Hematopoietic multipotent progenitor cell treated with erythropoietin and hydrocortisone succinate and interleukin-3 and kit ligand, for 17 days (in vitro differentiated cells): ENCODE data around the gene PTPRN2.
"Not testable (repeated sequence)": the region's sequence is repeated elsewhere in the genome, so short reads cannot be mapped to it uniquely, and the experiment has no call there.

Experiments used
- DNase-seq: peaks from one replicate; pipeline ENCODE4 v3.0.0-alpha.2; 2015; ENCODE audit warnings: low spot score

The PTPRN2 gene

GRCh38 chr7:157601530-157601929, 986.1 kb downstream of the PTPRN2 start:
- no peak for DNase-seq

DNA sequence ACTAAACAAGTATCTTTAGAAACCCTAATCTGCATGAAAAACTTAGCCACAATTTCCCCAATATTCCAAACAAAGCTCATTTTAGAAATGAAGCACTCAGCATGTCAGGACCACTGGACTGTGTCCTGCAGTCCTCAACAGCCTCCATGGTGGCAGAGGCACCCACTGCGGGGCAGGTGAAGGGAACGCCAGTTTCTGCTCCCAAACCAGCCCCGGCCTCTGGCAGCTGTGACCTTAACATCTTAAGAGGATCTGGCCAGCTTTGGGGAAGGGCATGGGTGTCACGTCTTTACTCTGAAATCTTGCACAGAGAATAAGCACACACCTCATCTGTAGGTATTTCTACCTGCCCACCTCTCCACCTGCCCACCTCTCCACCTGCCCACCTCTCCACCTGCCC, 988.1 kb downstream of the PTPRN2 start:
- no peak for DNase-seq

GRCh38 chr7:157597562-157597961, 990.1 kb downstream of the PTPRN2 start:
- no peak for DNase-seq

DNA sequence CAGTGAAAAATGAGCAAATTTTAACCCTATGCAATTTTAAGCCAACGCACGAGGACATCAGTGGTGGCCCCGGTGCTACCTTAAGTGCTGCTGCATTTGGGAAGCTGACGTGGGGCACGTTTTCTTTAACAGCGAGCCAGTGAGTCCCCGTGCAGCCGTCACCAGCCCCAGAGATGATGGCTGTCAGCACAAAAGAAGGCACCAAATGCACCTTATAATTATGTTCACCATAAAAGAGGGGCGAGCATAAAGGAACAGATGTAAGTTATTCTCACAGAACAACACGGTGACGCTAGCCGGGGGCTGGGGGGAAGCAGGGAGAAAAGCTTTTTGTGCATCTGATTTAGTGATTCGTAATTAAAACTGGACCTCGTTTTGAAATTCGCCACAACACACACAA, 990.7 kb downstream of the PTPRN2 start:
- DNase-seq: no peak

DNA sequence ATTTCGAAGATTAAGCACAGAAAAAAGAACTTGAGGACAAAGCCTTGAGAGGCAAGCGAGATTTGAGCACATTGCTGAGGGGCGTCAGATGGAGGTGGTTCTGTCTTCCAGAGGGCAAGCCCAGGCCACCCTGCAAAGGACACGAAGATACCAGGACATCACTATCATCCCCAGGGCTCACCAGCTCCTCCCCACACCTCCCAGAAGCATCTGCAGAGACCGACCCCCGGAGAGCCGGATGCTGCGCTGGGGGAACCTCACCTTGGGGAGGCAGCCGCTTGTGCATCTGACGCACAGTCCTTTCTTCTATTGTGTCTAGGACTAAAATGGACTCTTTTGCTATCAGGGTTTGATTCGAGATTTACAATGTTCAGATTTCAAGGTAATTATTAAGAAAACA, 991.2 kb downstream of the PTPRN2 start:
- DNase-seq: no peak

DNA sequence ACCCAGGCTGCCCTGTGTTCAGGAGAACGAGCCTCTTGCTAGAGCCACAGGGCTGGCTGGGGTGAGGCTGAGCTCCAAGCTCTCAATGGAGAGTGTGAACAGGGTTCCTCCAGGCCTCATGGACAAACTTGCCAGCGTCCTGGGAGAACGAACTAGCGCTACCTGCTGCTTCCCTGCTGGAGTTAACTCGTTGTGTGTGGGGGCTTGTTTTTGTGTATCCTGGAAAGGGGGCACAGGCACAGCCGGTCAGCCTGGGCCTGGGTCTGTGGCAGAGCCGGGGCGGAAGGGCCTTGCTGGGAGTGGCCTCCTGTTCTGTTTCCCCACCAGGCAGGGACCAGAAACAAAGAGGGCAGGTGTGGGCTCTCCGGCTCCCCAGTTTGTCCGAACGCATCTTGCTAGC, 991.6 kb downstream of the PTPRN2 start:
- DNase-seq: no peak

- DNase-seq: no peak
Observed at GRCh38 chr7:157595086-157595855, 992.4 kb downstream of the PTPRN2 start.

- DNase-seq: no peak
Observed at GRCh38 chr7:157594306-157594705, 993.3 kb downstream of the PTPRN2 start.

DNA sequence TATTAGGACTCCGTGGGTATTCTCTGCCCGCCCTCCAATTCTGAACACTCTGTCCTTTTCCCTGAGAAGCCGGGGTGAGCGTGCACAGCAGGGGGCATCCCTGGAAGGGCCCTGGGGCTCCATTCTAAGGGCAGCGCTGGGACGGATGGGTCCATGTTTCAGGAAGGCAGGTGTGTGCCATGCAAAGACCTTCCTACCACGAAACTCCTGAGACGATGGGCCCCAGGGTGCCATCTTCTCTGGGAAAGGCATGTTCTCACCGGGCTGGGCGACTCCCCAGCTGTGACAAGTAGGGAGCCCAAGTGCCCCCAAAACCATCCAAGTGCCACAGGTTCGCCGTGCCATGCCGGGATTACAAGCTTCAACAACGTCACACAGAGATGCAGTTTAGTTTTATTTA, 994.1 kb downstream of the PTPRN2 start:
- no peak for DNase-seq

GRCh38 chr7:157592636-157593320, 994.8 kb downstream of the PTPRN2 start:
- not testable (repeated sequence) for DNase-seq

DNA sequence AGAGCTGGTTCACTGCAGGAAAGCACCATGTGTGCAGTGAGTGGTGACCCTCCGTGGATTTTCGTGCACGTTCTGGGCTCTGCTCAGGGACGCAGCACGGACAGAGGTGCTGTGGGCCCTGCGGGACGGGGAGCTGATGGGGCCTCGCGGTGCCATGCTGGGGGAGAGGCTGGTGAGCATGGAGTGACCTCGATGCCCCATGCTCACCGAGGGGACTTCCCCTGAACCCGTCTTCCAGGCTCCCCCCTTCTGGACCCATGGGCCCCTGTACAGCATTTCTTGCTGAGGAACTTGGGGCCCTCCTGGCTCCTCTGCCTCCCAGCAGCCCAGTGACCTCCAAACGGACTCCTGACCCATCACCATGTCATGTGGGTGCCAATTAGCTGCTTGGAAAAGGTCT, 997.1 kb downstream of the PTPRN2 start:
- DNase-seq: no peak

DNA sequence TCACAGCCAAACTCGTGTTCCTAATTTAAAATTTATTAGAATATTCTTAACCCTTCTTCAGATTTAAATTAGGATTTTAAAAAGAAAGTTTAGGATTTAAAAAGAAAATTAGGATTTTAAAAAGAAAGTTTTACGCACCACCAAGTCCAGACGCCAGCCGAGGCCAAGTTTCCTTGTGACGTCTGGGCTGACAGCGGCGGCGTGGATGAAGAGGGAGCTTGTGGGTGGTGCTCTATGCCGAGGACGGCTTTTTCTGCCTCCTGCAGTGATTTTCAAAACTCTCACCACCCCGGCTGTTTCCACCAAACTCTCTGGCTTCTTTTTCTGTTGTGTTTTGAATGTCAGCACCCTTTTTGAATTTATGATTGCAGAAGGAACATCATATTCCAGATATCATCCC, 997.9 kb downstream of the PTPRN2 start:
- no peak for DNase-seq

DNA sequence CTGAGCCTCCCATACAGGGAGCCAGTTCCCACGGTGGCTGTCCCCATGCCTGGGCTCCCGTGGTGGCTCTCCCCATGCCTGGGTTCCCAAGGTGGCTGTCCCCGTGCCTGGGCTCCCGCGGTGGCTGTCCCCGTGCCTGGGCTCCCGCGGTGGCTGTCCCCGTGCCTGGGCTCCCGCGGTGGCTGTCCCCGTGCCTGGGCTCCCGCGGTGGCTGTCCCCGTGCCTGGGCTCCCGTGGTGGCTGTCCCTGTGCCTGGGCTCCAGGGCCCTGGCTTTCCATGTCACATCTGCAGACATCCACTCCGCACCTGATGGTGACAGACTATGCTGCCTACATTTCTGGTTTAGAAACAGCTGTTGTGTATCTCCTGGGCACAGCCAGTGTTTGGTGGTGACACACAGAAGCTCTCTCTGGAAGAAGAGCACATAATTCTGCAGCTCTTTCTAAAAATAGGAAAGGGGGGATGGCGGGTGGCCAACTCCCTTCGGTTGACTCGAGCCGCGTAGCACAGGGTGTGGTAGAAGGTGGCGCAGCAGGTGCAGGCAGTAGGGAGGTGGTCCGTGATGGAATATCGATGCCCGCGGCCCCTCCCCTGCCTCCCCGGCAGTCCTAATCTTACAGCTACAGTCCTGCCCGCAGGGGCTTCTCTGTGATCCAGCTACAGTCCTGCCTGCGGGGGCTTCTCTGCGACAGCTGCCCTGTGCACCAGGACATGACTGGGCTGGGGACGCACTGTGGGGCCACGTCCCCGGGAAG, 999.6 kb downstream of the PTPRN2 start:
- DNase-seq: no peak

DNA sequence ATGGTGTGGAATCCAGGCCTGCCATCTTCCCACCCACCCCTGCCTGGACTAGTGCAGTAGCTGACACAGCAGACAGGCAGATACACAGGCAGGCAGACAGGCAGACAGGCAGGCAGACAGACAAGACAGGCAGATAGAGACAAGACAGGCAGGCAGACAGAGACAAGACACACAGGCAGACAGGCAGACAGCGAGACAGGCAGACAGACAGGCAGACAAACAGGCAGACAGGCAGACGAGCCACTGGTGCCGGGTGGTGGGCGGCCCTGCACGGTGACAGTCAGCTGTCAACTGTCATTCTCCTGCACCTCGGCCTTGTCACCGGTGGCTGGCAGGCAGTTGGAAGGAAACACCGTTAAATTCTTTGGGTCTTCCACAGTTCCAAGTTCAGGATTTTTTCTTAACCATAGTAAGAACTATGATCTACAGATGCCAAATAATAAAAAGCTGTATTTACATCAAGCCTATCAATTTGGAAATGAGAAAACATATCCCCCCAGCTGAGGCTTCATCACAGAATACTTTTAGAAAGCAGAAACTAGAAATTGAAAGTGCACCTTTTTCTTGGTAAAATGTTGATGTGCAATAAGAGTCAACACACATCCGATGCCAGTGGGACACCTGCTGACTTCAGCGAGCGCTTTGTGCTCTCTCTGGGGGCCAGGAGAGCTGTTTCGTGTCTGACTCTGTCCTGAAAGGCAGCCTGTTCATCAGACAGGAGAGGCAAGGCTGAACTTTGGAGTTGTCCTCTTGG, 1000.4 kb downstream of the PTPRN2 start:
- no peak for DNase-seq

DNA sequence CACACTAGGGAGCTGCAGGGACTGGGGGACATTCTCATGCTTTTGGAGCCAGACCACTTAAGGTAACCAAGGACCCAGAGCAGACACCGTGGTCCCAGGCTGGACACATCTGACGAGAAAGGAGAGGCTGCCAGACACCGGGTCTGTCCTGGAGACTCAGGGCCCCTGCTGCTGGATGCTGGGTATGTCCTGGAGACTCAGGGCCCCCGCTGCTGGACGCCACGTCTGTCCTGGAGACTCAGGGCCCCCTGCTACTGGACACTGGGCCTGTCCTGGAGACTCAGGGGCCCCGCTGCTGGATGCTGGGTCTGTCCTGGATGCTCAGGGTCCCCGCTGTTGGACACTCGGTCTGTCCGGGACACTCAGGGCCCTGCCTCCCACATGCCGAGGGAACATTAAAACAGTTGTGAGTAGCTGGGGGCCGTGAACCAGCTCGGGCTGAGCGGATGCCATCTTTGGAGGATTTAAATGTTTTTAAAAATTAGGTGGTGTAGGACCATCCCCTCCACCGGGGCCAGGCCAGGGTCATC, 1001.1 kb downstream of the PTPRN2 start:
- DNase-seq: no peak

DNA sequence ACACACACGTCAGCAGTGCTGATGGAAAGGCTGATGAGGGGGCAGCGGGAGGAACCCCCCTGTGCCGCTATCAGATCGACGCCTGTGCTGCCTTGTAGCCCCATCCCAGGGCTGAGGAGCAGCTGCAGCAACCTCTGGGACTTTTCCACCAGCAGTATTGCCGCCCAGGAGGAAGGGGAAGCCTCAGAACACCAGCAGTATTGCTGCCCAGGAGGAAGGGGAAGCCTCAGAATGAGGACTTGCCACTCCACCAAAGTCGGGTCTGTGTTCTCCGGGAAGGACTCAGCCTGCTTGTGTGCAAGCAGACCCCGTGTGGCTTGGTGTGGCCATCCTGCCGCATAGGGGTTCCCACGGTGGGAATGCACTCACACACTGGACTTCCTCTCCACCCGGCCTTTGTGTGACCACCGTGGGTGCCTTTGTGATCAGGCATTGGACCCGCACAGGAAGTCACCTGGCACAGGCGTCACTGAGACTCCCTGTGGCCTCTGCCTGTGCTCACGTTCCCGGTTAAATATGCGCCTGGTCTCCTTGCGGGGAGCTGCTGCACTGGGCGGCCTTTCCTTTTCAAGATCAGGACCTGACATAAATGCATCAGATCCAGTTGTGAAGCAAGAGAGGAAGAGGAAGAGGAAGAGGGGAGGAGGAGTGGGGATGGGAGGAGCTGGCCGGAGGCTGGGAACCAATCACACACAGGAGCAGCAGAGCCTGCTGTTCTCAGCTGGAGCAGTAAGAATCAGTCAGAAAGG, 1002.3 kb downstream of the PTPRN2 start:
- DNase-seq: no peak

DNA sequence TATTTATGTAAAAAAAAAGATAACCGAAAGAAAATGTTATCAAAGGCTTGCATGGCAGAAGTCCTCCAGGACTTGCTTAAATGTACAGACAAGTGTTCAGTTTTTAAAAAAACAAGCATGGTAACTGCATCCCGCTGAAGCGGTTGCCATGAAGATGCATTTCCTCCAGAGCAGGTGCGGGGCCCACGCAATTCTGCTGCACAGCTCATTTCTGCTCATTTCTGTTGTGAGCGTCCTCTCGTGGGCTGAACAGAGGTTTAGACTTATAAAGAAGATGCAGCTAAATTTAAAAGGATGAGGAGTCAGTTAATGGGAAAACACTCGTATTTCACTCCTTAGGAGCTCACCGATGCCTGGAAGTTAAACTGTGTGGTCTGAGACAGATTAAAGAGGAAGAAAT, 1003.2 kb downstream of the PTPRN2 start:
- no peak for DNase-seq

- no peak for DNase-seq
Observed at GRCh38 chr7:157581740-157582139, 1005.9 kb downstream of the PTPRN2 start.

GRCh38 chr7:157580324-157580723, 1007.3 kb downstream of the PTPRN2 start:
- no peak for DNase-seq

DNA sequence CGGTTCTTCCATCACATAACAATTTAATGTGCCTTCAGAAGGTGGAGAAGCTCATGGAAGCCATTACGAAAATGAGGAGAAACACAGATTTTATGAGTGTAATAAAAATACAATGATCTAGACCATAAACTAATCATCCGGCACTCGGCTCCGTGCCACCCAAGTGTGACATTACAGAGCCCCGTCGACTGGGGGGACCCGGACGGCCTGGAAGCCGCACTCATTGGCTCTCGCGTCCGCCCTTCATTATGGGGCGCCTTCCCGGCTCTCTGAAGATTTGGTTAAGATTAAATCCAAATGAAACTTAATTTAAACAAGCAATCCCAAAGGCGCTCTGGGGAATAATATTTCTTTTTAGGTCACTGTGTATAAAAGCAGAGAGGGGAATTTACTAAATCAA, 1008.2 kb downstream of the PTPRN2 start:
- no peak for DNase-seq

GRCh38 chr7:157577796-157578339, 1009.8 kb downstream of the PTPRN2 start:
- DNase-seq: no peak
